Gastrocnemius medialis (tissue), 4 donors: ENCODE measurements around the gene MFSD6L.

ENCODE experiments used
- CTCF ChIP-seq, 5 experiments: fragments of 450-650 bp in 3 of 5; fragments of 200-600 bp in 2 of 5; sonication (generic) in 2 of 5; IDR thresholded peaks in 4 of 5; conservative IDR thresholded peaks in 1 of 5; 1 replicate in 4 of 5; 2 replicates in 1 of 5; pipeline ENCODE4 v1.5.1; 2016 to 2019; ENCODE audit warnings: antibody characterized with exemption in 5 of 5, mild to moderate bottlenecking in 3 of 5, moderate library complexity in 3 of 5
- POLR2A ChIP-seq, 2 donors: fragments of 450-650 bp; IDR thresholded peaks; one replicate each; pipeline ENCODE4 v1.6.1; 2017; ENCODE audit warnings: antibody characterized with exemption in 2 of 2, mild to moderate bottlenecking in 2 of 2, moderate library complexity in 2 of 2

- TF ChIP-seq CTCF (IDR thresholded peaks at IDR 0.05 in 4 of 5, conservative IDR thresholded peaks at IDR 0.05 in 1 of 5) (no peak), POLR2A (IDR thresholded peaks at IDR 0.05) (no peak)
Observed at GRCh38 chr17:8818047-8818446, 18.9 kb upstream of the MFSD6L start.
